GM21723 (cell line): ENCODE measurements around the gene SORCS3.

ENCODE experiments used
- ATAC-seq: cut with Tn5 transposase; IDR thresholded peaks from one replicate; pipeline ENCODE4 v1.9.1; 2021; ENCODE audit warnings: mild to moderate bottlenecking, moderate library complexity; ENCODE audit not compliant: unreplicated experiment

SORCS3 gene

DNA sequence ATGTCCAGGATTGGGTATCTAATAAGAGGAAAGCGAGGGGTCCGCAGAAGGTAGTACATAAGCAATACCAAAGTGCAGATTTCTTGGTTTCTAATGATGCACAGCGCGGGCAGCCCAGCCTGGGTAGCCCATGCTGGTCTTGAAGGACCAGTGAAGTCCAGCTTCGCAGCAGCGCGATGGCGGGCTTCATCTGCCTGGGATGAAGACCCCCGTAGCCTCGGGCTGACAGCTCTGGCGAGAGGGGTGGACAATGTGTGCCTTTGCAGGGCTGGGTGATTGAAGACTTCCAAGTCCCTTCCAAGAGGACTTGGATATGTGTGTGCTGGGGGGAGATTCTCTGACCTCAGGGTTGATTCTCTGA, 2.2 kb downstream of the SORCS3 start:
- ATAC-seq, result no peak

DNA sequence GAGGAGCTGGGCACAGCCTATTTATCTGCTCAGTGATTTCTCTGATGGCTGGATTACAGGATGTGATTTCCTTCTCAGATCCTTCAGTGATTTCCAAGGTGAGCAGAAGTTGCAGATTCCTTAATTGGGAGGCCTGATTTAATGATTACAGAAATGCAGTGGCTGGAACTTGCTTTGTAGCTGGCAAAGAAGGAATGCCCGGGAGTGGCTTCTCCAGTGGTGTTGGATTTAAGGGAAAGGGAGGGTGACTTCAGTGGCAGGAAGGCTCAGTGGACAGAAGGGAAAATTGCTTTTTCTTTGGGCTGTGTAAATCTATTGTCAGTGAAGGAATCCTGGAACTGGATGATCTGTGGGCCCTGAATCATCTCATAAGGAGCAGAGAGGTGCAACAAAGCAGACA, 5.1 kb downstream of the SORCS3 start:
- ATAC-seq, result no peak

DNA sequence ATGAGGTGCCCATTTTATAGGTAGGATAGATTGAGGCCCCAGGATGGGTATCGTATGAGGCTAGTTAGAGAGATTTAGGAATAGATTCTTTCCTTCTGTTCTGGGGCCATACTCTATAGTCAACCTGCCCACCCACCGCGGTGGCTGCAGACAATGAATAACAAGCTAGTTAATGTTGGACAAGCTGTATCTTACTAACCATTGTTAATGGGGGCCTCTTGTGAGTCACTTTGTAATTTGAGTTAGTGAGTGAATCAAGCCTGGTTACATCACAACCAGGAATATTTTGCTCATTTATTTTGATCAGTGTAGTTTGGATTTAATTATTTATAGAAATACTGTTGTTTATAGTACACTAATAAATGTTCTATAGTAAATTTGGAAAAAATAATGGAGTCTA, 7.3 kb downstream of the SORCS3 start:
- no peak for ATAC-seq

DNA sequence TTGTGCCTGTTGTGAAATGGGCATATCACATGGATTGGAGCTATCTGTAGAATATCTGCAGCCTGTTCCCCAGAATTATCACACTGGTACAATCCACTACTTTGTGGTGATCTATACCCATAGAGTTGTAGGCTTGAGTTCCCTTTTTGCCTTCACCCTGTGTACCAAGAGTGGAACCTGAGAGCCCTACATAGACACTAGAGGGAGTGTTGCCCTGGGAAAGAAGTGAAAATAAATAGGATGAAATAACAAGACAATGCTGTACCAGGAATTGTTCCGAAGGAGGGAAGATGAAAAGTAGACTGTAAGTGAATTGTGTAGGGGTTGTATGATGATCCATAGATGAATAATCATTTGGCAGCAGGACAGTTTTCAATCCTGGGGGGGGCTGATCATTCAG, 9.0 kb downstream of the SORCS3 start:
- ATAC-seq, result no peak

DNA sequence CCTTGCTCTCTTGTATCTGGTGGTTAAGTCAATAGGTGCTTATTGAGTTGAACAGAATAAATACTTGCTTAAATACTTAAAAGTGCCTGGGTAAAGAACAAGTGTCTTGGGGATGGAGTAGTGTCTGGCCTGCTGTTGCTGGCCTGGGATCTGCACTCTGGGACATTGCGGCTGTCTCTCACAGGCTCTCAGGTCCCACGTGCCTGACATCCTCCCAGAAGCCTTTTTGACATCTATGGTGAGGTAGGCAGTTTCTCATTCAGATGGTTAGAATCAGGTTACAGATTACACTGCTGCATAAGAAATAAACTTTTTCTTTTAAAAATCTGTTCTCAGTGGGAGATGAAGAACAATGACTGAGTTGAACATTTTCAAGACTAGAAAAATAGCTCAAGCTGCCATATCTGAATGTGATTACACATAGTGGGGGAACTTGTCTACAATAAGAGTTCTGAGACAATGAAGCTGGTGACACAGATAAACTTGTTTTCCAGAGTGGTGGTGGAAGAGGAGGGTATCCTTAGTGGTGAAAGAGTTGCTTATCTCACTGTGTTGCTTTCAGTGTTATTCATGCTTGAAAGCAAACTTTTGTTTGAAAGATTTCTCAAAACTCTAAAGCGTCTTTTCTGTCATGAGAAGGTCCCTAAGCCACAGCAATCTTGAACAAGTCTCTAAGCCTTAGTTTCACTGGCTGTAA, 9.7 kb downstream of the SORCS3 start:
- no peak for ATAC-seq

DNA sequence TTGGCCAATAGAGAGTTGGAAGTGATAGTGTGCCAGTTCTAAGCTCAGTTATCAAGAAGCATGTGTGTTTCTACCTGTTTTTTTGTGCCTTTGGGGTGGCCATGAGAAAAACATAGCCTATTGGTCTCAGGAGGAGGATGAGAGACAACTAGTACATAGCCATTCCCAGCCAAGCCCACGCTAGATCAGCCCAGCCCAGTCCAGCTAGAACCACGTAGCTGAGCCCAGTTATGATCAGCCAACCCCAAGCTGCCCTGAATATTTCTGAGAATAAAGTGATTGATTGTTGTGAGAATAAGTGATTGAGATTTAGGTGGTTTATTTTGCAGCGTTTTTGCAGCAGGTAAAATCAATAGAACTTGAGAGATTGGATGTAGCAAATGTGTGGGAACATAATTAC, 15.9 kb downstream of the SORCS3 start:
- ATAC-seq, result no peak

DNA sequence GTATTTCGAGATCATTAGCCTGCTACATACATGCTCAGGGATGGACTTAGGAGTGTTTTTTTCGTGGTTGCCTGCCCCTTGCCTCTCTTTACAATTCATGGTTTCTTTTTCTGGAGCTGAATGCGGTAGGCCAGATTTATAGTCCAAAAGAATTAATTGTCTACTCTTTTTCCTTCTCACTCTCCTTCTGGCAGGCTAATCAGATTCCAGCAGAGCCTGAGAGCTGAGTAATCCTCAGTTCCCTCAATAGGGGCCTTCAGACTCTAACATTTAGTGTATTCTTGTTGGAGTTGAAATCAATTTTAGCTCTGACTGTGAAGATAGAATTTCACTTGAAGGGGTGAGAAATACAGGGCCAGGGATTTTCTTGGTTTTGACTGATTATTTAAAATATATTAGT, 16.4 kb downstream of the SORCS3 start:
- ATAC-seq, result no peak

DNA sequence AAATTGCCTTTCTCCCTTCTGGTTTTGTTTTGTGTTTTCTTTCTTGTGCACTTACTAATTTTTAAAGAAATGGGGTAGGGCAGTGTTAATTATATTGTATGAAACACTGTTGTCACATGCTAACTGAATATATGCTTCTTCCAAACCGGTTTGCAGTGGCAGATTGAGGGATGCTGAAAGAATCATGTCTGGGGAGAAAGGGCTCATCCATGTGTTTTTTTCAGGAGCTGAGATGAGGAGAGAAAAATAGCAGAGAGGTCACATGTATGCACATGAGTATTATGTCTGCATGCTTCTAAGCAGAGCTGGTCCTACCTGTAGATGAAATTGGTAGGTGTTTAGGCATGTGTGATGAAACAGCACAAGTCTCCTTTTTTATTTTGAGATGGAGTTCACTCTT, 17.0 kb downstream of the SORCS3 start:
- ATAC-seq, result no peak

DNA sequence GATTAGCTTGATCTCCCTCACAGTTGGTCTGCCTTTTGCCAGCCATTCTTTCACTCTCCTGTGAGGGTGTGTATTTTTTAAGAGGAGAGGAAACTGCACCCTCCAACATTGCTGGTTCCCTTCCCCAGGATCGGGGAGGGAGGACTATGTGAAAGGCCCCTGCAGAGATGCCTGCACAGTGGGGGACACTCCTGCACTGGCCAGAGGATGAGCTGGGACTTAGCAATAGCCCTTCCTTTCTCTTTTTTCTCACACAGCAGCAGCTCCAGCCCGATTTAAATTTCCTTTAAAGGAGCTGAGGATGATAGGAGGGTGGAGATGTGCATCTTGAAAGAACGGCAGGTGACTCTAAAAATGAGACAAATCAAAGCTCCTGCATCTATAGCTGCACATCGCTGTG, 18.7 kb downstream of the SORCS3 start:
- no peak for ATAC-seq

DNA sequence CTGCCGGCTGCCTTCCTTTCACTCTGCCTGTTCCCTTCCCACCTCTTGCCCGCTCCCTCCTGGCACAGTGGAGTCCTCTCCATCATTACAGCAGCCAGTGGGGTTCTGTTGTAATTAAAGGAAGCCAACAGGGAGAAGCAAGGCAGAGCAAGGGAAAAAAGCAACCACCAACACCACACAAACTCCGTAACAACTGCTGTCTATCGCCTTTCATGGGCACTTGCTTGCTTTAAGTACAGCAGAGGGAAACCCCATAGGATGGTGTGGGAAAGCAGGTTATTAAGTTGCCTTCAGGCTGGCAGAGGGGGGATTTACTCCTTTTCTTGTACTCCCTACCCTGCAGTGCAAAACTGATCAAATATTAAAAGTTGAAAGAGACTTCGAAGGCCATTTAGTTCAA, 22.0 kb downstream of the SORCS3 start:
- no peak for ATAC-seq

DNA sequence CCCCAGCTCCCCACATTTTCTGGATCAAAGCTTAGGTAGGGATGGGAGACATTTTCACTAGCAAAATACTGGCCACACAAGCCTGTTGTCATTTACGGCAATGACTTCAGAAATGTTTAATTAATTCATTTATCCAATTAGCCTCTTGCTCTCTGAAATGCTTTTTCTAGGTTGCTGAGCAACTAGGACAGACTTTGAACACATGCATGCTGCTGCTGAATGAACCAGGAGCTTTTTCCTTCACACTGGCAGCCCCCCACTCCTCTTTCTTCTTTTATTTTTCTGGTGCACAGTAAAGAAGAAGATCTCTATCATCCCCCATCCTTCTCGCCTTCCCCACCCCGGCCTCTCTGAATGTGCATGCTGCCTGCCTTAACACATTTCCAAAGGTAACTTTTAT, 22.5 kb downstream of the SORCS3 start:
- no peak for ATAC-seq

DNA sequence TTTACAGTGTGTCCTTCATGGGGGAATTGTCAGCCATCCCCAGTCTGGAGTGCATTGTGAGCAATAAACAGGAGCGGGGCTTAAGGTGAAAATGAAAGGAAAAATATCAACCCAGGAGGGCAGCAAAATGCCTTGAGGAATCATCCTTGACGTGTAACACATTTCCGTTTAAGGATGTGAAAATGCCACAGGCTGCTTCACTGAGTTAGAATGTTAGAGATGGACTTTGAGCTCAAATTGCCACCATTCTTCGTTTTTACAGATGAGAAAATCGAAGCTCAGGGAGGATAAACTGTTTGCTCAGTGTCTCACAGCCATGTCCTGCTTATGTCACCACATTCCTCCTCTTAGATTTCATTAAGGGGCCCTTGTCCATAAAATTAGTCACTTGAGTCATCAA, 23.1 kb downstream of the SORCS3 start:
- no peak for ATAC-seq

DNA sequence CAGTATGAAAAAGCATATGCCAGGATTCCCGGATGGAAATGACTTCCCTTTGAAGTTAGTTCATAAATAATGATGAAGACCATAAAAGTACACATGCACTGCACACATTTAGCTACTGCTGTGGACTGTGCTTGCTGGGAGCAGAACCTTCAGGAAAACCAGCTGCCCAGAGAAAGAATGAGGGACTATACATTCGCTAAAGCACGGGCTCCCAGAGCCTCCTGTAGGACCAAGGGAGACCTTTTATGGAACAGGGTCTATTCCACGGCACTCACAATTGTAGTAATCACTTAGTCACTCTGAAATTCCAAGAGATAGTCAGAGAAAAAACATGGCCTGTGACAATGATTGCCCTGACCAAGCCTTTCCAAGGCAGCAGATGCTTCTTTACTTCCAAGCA, 24.1 kb downstream of the SORCS3 start:
- ATAC-seq, result no peak

DNA sequence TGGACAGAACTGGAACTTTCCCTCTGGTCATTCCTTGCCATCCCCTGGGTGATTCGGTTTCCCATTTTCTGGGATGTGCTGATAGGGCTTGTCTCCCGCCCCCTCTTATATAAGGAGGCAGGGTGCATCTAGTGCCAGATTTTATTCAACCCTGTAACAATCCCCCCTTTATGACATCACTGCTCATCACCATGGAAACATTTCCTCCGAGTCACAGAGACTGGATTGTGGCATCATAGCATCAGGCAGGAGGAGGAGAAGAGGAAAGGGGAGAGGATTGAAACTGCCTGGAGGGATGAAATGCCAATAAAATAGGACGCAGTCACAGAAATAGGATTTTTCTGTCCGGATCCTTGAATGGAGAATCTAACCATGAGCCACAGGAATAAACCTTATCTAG, 25.0 kb downstream of the SORCS3 start:
- ATAC-seq, result no peak

DNA sequence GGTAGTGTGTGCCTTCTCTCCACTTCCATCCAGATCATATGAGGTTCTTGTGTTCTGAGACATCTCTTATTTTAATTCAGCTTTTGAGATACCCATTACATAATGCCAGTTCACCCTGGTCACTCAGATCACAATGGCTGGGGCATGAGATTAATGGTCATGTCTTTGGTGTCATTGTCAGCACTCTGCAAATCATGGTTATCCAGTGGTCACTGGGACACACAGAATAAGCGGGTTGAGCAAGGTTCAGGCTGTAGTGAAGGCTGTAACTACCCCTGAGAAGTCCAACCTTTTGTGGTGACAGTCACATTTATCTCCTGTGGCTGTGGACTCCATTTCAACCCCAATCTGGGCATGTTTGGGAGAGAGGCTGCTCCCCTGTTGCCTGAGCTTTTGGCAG, 35.8 kb downstream of the SORCS3 start:
- ATAC-seq, result no peak

DNA sequence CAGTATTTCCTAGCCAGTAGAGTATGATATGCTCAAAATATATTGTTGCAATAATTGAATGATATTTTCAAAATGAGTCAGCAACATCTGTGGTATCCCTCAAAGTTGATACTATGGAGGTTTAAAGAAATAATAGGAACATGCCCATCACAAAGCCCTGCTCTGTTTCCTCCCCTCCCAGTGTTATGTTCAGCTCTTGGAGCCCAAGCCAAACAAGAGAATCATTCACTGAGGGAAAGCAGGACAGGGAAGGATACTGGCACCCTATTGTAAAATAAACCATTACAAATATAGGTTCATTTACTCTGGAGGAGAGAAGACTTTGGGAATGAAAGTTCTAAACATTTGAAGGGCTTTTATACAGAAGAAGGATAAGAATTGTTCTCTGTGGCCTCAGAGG, 37.6 kb downstream of the SORCS3 start:
- no peak for ATAC-seq

DNA sequence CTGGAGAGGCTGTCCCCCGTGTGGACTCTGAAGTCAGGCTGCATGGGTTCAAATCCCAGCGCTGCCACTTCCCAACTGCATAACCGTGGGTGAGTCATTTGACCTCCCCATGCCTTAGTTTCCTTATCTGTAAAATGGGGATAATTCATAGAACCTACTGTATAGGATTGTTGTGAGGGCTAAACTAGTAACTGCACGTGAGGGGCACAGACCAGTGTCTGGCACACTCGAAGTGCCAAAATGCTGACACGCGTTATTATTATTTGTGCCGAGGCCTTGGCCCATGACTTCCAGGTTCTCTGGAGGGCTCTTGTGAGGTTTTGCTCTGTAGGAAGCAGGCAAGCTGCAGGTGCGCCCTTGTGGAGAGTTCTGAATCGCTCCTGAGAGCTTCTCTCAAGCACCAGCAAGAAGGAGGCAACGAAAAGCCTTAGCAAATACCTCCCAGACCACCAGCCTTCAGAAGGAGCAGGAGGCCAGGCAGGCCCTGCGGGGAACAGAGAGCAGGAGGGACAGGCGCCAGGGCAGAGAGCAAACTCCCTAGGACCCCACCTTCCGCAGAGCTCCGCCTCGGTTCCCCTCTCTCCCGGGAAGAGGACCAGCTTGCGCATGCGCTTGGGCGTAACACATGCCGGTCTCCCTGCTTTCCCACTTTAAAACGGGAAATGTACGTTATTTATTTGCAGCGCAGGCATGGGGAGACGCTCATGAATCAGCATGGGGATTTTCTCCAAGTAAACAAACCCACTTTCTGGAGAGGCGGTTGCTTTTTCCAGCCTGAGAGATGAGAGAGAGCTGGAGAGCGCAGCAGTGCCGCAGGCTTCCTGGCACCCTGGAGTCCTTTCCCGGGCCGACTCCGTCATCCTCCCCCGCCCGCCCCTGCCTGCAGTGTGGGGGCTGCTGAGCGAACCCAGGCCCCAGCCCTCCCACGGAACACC, 39.6 kb downstream of the SORCS3 start:
- ATAC-seq, result no peak

DNA sequence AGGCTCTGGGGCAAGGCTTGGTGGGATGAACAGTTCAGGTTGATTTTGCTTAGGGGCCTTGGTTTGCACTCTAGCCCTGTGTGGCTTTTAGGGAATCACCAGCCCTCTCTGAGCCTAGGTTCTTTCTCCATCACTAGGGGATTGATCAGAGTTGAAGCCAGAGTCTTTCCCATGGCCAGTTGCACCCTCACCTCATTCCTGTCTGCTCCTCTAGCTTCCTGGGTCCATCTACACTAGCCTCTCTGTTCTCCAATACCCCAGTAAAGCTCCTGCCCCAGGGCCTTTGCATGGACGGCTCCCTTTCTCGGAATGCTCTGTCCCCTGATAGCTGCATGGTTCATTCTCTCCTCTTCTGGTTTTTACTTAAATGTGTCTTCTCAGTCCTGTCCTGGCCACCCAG, 40.4 kb downstream of the SORCS3 start:
- ATAC-seq, result no peak

DNA sequence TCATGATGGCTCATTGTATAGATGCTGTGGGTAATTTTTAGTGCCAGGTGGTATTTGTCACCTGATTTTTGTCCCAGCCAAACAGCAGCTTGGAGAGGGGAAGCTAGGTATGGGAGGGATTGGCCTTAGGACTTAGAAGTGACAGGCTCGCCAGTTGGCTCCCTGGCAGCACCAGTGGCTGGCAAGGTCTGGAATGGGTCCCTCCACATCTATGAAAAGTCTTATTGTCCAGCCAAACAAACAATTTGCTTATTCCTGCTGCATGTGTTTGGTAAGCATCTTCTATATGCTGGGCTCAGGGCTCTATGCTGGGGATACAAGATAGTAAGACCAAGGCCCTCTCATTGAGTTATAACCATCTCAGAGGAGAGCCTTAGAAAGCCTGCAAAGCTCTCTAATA, 42.5 kb downstream of the SORCS3 start:
- no peak for ATAC-seq

DNA sequence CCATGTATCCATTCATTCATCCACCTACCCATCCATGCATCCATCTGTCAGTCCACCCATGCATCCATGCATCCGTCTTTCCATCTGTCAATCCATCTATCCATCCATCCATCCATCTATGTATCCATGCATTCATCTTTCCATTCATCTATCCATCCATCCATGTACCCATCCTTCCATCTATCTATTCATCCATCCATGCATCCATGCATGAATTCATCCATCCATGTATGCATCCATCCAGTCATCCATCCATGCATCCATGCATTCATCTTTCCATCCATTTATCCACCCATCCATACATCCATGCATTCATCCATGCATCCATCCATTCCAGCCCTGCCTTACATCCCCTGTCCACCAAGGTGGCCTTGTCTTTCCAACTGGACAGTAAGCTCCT, 45.7 kb downstream of the SORCS3 start:
- no peak for ATAC-seq

DNA sequence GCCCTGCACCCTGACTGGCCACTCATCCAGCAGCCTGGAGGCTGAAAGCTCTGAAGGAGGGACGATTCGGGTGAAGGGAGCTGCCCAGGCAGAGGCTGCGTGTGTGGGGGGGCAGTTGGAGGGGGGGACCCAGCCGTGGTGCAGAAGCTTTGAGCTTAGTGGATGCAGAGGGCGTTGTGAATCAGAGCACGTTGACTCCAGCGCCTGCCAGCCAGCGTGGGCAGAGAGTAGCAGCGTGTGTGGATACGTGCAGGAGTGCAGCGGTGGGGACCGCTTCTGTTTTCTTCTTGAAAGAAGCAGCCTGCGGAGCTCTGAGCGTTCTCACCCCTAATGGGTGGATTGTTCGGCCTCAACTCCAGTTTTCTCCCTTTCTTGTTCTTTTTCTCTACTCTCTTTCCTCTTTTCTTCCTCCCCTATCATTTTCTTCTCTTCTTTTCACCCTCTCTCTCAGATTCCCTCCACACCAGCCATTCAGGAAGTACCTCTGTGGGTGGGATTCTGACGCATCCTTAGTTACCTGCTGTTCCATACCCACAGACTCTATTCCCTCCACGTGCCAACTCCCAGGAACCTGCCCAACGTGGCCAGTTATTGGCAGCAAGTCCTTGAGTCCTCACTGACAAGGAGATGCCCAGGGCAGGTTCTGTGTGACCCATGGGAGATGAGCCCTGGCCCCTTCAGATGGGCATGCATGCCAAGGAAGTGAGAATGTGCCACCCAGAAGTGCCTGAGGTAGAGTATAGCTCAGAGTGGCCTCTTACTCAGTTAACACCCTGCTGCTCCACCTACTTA, 47.4 kb downstream of the SORCS3 start:
- no peak for ATAC-seq

DNA sequence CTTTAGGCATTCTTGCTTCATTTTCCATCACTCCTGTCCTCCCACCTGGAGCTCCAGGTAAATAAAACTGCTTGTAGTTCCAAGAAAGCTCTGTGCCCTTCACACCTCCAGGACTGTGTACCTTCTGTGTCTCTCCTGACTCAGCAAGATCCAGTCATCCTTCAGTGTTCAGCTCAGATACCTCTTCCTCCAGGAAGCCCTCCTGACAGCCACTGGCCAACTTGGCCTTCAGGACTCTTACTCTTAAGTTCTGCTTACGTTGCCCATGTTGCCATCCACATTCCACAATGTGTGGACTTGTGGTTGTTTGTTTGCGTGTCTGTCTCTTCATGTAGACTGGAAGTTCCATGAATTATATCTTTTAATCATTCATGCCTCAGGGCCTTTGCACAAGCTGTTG, 48.0 kb downstream of the SORCS3 start:
- ATAC-seq, result no peak
